Vagina (tissue), 2 donors: ENCODE measurements around the gene TCF3. TPM values are rescaled to one million over a fixed set of nuclear protein-coding genes. Genes with fewer than 3 reads are reported as not detected.
A peak's percentile ranks its signal among the peaks of the same experiment; 100 is the strongest.

Experiments used
- DNase-seq, 2 donors: peaks; one replicate each; pipeline ENCODE4 v3.0.0-alpha.2; 2017; ENCODE audit errors: extremely low spot score in 2 of 2
- H3K27ac ChIP-seq: fragments of 200-600 bp; sonication (generic); one replicate; pipeline ENCODE4 v1.5.1; 2019
- H3K27me3 ChIP-seq: fragments of 200-600 bp; sonication (generic); one replicate; pipeline ENCODE4 v1.5.1; 2019
- H3K36me3 ChIP-seq, 2 donors: fragments of 200-600 bp; sonication (generic); one replicate each; pipeline ENCODE4 v1.5.1; 2017 to 2019
- H3K4me1 ChIP-seq: fragments of 200-600 bp; sonication (generic); one replicate; pipeline ENCODE4 v1.5.1; 2019
- H3K4me3 ChIP-seq, 2 donors: fragments of 200-600 bp; sonication (generic); 1 replicate in 1 of 2; 2 replicates in 1 of 2; pipeline ENCODE4 v1.5.1; 2016 to 2019
- H3K9me3 ChIP-seq: fragments of 200-600 bp; sonication (generic); one replicate; pipeline ENCODE4 v1.5.1; 2019
- POLR2A ChIP-seq, 2 donors: fragments of 450-650 bp; IDR thresholded peaks; one replicate each; pipeline ENCODE4 v1.6.1; 2017; ENCODE audit warnings: antibody characterized with exemption in 2 of 2, mild to moderate bottlenecking in 2 of 2, moderate library complexity in 2 of 2
- POLR2AphosphoS5 ChIP-seq, 2 donors: sonication (generic); formaldehyde crosslinking; IDR thresholded peaks; one replicate each; pipeline ENCODE4 v1.9.0; 2017; ENCODE audit warnings: antibody characterized with exemption in 2 of 2, mild to moderate bottlenecking in 2 of 2, low read depth in 1 of 2; ENCODE audit not compliant: insufficient read depth in 1 of 2
- intact Hi-C: fragments of 100-400 bp; cut with DNase I; formaldehyde crosslinking; loops from one replicate; pipeline ENCODE4 v1.15.1; 2023
- total RNA-seq: library from RNA; depleted of rRNA; stranded (reverse); fragments of >200 nt; gene quantifications from one replicate; pipeline ENCODE4 v1.2.3, GENCODE V29; 2016
- TF ChIP-seq, protein P1 (sequence below), 3 experiments: fragments of 450-650 bp in 2 of 3; fragments of 200-600 bp in 1 of 3; sonication (generic) in 1 of 3; IDR thresholded peaks; one replicate each; pipeline ENCODE4 v1.5.1; 2017 to 2019; ENCODE audit warnings: antibody characterized with exemption in 3 of 3, mild to moderate bottlenecking in 2 of 3, moderate library complexity in 2 of 3

The TCF3 gene
- 26.0 TPM for total RNA-seq

DNA sequence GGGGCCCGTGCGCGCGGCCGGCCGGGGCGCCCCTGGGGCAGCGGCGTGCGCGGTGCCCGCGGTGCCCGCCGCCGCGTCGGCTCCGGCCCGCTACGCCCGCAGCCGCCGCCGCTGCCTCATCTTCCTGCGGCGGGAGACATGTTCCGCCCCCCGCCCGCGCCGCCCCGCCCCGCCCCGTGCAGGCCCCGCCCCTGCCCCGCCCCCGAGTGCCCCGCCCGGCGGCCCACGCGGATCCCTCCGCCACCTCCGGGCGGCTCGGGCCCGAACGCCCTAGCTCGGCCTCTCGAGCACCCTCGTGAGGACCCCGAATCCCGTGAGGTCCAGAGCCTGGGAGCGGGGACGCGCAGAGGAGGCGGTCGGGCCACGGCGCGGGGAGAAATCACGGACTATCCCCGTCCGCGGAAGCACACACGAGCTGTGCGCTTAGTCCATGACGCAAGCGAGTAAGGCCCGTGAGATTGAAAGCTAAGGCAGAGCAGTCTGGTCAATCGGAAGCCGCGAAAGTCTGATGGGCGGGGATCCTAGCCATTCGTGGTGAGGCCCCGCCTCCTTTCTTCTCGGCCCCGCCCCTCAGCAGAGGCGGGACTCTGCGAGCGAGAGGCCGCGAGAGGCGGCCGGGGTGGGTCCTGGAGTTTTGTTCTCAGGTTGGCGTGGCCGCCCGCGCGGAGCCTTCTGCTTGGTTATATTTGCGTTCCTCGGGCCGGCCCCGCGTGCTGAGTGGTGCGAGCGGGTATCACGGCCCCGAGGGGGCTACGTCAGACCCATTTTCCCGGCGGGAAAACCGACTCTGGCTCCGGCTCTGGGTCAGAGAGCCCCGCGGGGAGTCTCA is at the start of gene TCF3:
Gene TCF3, minus strand, starts transcription at position 145 of the 829 bp plus-strand sequence. CDS start 2,367 bp downstream, outside the sequence.
- Histone ChIP-seq H3K9me3 (no peaks in the 10 kb centered on the region), H3K27me3 (no peaks in the 10 kb centered on the region), H3K4me1 (peaks cover 31% of the 10 kb centered on the region), H3K36me3 (no peaks in the 10 kb centered on the region), H3K27ac (peak within 1 kb of the TSS; percentile 100), H3K4me3 (peak within 1 kb of the TSS; percentile 57 to 91)
- TF ChIP-seq POLR2A (IDR thresholded peaks at IDR 0.05) (no peak), POLR2AphosphoS5 (IDR thresholded peaks at IDR 0.05; ENCODE audit: insufficient read depth in 1 of 2, low read depth in 1 of 2) (peak; percentile 84 to 93)
- TF ChIP-seq, protein P1, sequence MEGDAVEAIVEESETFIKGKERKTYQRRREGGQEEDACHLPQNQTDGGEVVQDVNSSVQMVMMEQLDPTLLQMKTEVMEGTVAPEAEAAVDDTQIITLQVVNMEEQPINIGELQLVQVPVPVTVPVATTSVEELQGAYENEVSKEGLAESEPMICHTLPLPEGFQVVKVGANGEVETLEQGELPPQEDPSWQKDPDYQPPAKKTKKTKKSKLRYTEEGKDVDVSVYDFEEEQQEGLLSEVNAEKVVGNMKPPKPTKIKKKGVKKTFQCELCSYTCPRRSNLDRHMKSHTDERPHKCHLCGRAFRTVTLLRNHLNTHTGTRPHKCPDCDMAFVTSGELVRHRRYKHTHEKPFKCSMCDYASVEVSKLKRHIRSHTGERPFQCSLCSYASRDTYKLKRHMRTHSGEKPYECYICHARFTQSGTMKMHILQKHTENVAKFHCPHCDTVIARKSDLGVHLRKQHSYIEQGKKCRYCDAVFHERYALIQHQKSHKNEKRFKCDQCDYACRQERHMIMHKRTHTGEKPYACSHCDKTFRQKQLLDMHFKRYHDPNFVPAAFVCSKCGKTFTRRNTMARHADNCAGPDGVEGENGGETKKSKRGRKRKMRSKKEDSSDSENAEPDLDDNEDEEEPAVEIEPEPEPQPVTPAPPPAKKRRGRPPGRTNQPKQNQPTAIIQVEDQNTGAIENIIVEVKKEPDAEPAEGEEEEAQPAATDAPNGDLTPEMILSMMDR (IDR thresholded peaks at IDR 0.05): peak in 1 of 3 experiments; percentile 12
- DNase-seq: peak in 1 of 2 donors; percentile 99
- intact Hi-C loops: loop anchor here (2.0 kb wide), 1 partner anchor 46 kb away; no protein-coding TSS in a partner anchor

DNA sequence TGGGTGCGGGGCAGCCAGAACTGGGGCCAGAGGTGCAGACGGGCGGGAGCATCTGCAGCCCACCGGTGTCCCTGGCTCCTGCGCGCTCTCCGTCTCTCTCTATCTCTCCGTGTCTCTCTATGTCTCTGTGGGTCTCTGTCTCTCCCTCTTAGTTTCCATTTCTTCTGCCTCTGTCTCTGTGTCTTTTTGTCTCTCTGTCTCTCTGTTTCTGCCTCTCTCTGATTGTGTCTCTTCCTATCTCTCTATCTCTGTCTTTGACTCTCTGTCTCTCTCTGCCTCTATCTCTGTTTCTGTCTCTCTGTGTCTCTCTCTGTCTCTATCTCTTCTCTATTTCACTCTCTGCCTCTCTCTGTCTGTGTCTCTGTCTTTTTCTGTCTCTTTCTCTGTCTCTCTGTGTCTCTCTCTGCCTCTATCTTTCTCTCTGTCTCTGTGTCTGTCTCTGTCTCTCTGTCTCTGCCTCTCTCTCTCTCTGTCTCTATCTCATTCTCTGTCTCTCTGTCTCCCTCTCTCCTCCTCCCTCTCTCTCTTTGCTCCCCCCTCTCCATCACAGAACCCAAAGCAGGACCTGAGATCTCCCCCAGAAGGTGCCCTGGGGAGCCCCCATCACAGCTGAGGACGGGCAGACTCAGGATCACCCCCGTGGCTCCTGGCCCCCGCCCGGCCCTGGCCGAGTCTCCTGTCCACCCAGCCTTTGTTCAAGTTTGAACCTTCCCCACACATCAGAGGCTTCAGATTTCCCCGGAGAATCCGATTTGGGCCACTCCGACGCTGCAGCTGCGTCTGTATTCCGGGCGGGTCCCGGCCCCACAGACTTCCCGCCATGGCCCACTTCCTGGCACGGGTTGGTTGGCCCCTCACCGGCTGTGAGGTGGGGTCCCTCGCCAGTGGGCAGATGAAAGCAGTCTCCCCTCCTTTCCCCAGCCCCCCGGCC is 48.6 kb upstream of the TCF3 start:
- Histone ChIP-seq H3K27ac (no peak overlapping the region), H3K4me1 (no peaks in the 10 kb centered on the region), H3K4me3 (no peak overlapping the region), H3K36me3 (no peaks in the 10 kb centered on the region), H3K9me3 (no peaks in the 10 kb centered on the region), H3K27me3 (peaks cover 8% of the 10 kb centered on the region)
- intact Hi-C loops: no loop called here
- DNase-seq: no peak
- TF ChIP-seq POLR2AphosphoS5 (IDR thresholded peaks at IDR 0.05; ENCODE audit: insufficient read depth in 1 of 2, low read depth in 1 of 2) (no peak), POLR2A (IDR thresholded peaks at IDR 0.05) (no peak)
- TF ChIP-seq, protein P1 (IDR thresholded peaks at IDR 0.05): no peak

DNA sequence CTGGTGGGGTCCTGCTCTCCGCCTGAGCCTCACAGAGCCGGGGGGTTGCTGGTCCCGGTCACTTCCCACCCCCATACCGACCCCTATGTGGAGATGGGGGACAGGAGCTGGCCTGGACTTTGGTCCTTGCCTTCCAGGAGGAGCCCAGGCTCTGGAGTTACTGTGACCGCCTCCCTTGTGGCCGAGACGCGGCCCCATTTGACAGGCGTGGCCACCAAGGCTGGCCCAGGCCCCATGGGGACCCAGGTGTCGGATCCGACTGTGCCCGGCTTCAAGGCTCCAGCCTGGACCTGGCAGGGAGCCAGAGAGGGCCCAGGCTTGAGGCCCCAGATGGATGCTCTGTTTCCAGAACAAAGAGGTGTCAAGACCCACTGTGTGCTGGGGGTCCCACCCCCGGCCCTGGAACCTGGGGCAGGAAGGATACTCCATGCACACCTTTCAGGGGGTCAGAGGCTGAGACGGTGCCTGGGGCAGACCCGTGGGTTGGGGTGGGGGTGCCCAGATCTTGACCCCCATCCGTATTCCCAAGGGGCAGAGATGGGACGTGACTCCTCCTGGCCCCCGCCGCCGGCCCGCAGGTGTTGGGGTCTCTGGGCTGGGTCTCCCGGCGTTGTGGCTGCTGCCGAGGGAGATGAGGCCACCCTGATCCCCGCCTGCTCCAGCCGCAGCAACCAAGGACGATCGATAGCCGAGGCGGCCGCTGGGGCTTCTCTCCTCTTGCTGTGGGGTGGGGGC is 47.8 kb upstream of the TCF3 start:
- no peaks in the 10 kb centered on the region for H3K4me1 ChIP-seq
- TF ChIP-seq POLR2A (IDR thresholded peaks at IDR 0.05): no peak
- TF ChIP-seq POLR2AphosphoS5 (IDR thresholded peaks at IDR 0.05; ENCODE audit: insufficient read depth in 1 of 2, low read depth in 1 of 2): no peak
- TF ChIP-seq, protein P1 (IDR thresholded peaks at IDR 0.05): no peak
- no peak overlapping the region for H3K4me3 ChIP-seq
- H3K27ac ChIP-seq: no peak overlapping the region
- H3K36me3 ChIP-seq: no peaks in the 10 kb centered on the region
- no peak for DNase-seq
- no peaks in the 10 kb centered on the region for H3K9me3 ChIP-seq
- intact Hi-C loops: no loop called here
- peaks cover 8% of the 10 kb centered on the region for H3K27me3 ChIP-seq

DNA sequence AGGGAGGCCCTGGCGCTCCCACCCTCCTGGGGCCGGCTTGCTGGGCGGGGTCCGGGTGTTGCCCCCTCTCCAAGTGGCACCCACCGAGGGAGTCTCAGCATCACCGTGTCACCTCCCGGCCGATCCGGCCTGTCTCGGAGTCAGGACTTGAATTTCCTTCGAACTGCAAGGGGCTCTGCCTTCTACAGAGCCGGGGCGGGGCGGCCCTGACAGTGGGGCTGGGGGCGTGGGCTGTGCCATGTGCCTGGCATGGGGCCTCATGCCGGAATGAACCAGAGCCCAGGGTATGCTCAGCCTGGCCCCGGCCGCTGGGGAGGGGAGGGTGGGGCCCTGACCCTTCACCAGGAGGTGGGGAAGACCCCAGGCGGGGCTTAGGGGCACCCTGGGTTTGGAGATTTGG is 47.0 kb upstream of the TCF3 start:
- Histone ChIP-seq H3K27ac (no peak overlapping the region), H3K27me3 (peaks cover 8% of the 10 kb centered on the region), H3K4me1 (no peaks in the 10 kb centered on the region), H3K36me3 (no peaks in the 10 kb centered on the region), H3K4me3 (no peak overlapping the region), H3K9me3 (no peaks in the 10 kb centered on the region)
- no peak for DNase-seq
- TF ChIP-seq POLR2AphosphoS5 (IDR thresholded peaks at IDR 0.05; ENCODE audit: insufficient read depth in 1 of 2, low read depth in 1 of 2): no peak
- TF ChIP-seq POLR2A (IDR thresholded peaks at IDR 0.05): no peak
- TF ChIP-seq, protein P1 (IDR thresholded peaks at IDR 0.05): no peak
- intact Hi-C loops: no loop called here
